A673 (cell line): ENCODE results near the gene WNK4.

ENCODE experiments used
- EZH2 ChIP-seq: fragments of 200-600 bp; sonication (generic); IDR thresholded peaks from 2 replicates; pipeline ENCODE4 v1.6.1; 2017; ENCODE audit warnings: borderline replicate concordance, low read depth, mild to moderate bottlenecking, mixed read lengths, antibody characterized with exemption, low read length; ENCODE audit not compliant: poor library complexity, severe bottlenecking
- TF ChIP-seq, protein P1 (sequence below): fragments of 300-800, 200-600 bp; sonication (generic); conservative IDR thresholded peaks from 2 replicates; pipeline ENCODE4 v1.5.1; 2017; ENCODE audit warnings: low read depth, mild to moderate bottlenecking, antibody characterized with exemption, low read length, moderate library complexity, mixed read lengths

DNA sequence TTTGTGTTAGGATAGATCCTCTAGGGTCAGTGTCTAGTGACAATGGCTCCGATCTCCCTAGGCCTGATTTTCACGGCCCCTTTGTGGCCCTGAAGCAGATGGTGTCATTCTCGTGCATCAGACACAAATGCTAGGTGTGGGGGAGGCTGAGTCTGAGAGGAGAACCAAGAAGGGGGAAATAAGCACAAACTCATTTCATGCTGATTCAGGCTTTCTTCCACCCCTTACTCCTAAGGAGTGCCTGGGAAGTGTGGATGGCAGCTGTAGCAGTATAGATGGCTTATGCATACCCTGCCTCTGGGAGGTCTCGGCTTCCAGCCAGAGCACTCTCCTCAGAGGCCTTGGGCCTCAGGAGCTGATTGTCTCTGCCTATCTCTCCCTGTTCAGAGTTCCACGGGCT lies 1.8 kb upstream of the WNK4 start:
- TF ChIP-seq, protein P1, sequence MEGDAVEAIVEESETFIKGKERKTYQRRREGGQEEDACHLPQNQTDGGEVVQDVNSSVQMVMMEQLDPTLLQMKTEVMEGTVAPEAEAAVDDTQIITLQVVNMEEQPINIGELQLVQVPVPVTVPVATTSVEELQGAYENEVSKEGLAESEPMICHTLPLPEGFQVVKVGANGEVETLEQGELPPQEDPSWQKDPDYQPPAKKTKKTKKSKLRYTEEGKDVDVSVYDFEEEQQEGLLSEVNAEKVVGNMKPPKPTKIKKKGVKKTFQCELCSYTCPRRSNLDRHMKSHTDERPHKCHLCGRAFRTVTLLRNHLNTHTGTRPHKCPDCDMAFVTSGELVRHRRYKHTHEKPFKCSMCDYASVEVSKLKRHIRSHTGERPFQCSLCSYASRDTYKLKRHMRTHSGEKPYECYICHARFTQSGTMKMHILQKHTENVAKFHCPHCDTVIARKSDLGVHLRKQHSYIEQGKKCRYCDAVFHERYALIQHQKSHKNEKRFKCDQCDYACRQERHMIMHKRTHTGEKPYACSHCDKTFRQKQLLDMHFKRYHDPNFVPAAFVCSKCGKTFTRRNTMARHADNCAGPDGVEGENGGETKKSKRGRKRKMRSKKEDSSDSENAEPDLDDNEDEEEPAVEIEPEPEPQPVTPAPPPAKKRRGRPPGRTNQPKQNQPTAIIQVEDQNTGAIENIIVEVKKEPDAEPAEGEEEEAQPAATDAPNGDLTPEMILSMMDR, result no peak
- TF ChIP-seq EZH2, result no peak
